Activated CD4-positive, alpha-beta T cell treated with anti-CD3 and anti-CD28 coated beads, Interleukin-2, amount 10 ng/mL, durations not matched to agents 7 days and 5 days (primary cell): ENCODE results near the gene ATXN1. TPM values are rescaled to one million over a fixed set of nuclear protein-coding genes. Genes with fewer than 3 reads are reported as not detected.

Experiments used
- CTCF ChIA-PET: fragments of 350-600 bp; sonication (Branson Sonifier 250); formaldehyde crosslinking; loops from one replicate; lab custom pipeline; 2021; ENCODE audit warnings: antibody characterized with exemption; lab: Charles Lee
- POLR2A ChIA-PET: fragments of 350-600 bp; sonication (Branson Sonifier 250); formaldehyde crosslinking; loops from one replicate; lab custom pipeline; 2021; ENCODE audit warnings: antibody characterized with exemption; lab: Charles Lee
- DNase-seq: peaks from one replicate; pipeline ENCODE4 v3.0.0-alpha.2; 2020
- H3K27ac Mint-ChIP-seq: one replicate; pipeline ENCODE4 v1.8.0; 2021; ENCODE audit warnings: mild to moderate bottlenecking, moderate library complexity, mixed read lengths
- H3K27me3 Mint-ChIP-seq: one replicate; pipeline ENCODE4 v1.8.0; 2021; ENCODE audit warnings: mixed read lengths
- H3K36me3 Mint-ChIP-seq: one replicate; pipeline ENCODE4 v1.8.0; 2021; ENCODE audit warnings: low read depth, mixed read lengths
- H3K4me1 Mint-ChIP-seq: one replicate; pipeline ENCODE4 v1.8.0; 2021; ENCODE audit warnings: mixed read lengths
- H3K4me3 Mint-ChIP-seq: one replicate; pipeline ENCODE4 v1.8.0; 2021; ENCODE audit warnings: mild to moderate bottlenecking, moderate library complexity, mixed read lengths
- H3K9me3 Mint-ChIP-seq: one replicate; pipeline ENCODE4 v1.8.0; 2021; ENCODE audit warnings: mixed read lengths
- total RNA-seq, 2 experiments: library from RNA; stranded (reverse); gene quantifications; one replicate each; pipeline ENCODE4 v1.2.3, GENCODE V29; 2021

The ATXN1 gene
- total RNA-seq, 2 experiments from 2014 or later, result 36.0 to 40.4 TPM

DNA sequence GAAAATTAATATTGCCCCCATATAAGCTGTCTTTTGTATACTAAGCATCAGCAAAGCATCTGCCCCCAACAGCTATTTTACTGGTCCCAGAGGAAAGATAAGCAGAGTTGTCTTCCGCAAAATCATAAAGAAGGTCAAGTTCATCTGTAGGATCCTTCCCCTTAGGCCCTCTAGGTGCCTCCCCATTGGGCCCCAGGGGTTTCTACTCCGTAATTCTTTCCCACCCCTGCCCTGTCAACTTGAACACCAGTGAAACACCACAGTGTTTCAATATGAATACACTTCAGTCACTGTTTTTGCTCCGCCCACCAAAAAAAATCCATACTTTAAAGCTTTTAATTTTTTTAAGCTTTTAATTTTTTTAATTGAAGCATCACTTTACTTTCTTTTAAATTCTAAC is 159.2 kb downstream of the ATXN1 start:
- no peaks in the 10 kb centered on the region for H3K9me3 Mint-ChIP-seq
- no peak overlapping the region for H3K27ac Mint-ChIP-seq
- ChIA-PET POLR2A (interaction anchor here (1.0 kb wide), 1 partner anchor 50 kb away, joined by 3 read pairs; no protein-coding TSS in a partner anchor), CTCF (interaction anchor here (0.5 to 0.6 kb wide), 2 partner anchors 21 to 347 kb away, joined by 3 read pairs; no protein-coding TSS in a partner anchor)
- no peak overlapping the region for H3K4me3 Mint-ChIP-seq
- peaks cover 18% of the 10 kb centered on the region for H3K36me3 Mint-ChIP-seq
- peaks cover 27% of the 10 kb centered on the region for H3K4me1 Mint-ChIP-seq
- no peaks in the 10 kb centered on the region for H3K27me3 Mint-ChIP-seq
- no peak for DNase-seq

DNA sequence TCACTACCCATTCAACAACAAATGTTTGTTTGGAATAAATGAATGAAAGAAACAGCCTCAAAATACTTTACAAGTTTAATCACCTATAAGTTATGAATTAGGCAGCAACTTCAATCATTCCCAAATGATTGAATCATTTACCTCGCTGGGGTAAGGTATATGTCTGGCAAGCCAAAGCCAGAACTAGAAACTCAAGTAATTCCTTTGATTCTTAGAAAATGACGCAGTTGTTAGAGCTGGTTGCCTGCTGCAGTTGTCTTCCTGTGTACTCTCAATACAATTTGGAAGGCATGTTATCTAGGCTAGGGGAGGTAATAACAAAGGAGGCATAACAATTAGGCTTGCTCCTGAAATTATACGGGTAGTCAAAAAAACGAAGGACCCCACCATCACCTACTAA is 160.6 kb downstream of the ATXN1 start:
- POLR2A ChIA-PET, result no interaction called here

DNA sequence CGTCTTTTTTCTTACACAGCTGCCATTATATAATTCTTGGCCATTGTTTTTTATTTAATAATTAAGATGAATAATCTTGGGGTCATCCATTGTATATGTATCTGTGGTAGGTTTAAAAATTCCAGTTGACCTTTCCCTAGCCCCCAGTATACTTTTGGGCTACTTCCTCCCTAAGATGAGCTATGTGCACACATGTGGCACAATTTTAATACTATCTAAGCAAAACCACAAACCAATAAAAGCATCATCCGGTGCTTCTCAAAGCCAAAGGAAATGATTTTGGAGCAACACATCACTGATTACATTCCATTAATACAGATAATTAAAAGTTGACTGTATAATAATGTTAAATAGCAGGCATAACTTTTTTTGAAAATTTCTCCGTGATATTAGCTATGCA is 161.2 kb downstream of the ATXN1 start:
- CTCF ChIA-PET, result interaction anchor here (0.5 to 1.5 kb wide), 2 partner anchors 171 to 191 kb away, joined by 3 to 4 read pairs; no protein-coding TSS in a partner anchor
- H3K4me1 Mint-ChIP-seq, result peaks cover 27% of the 10 kb centered on the region
- H3K9me3 Mint-ChIP-seq, result no peaks in the 10 kb centered on the region

More for the DNA sequence above, 160.6 kb downstream of the ATXN1 start:
- no peaks in the 10 kb centered on the region for H3K9me3 Mint-ChIP-seq
- CTCF ChIA-PET, result interaction anchor here (0.5 to 1.5 kb wide), 2 partner anchors 170 to 192 kb away, joined by 3 to 4 read pairs; no protein-coding TSS in a partner anchor
- peaks cover 18% of the 10 kb centered on the region for H3K36me3 Mint-ChIP-seq
- H3K4me3 Mint-ChIP-seq, result no peak overlapping the region
- no peak for DNase-seq
- H3K27me3 Mint-ChIP-seq, result no peaks in the 10 kb centered on the region
- no peak overlapping the region for H3K27ac Mint-ChIP-seq
- H3K4me1 Mint-ChIP-seq, result peaks cover 27% of the 10 kb centered on the region

DNA sequence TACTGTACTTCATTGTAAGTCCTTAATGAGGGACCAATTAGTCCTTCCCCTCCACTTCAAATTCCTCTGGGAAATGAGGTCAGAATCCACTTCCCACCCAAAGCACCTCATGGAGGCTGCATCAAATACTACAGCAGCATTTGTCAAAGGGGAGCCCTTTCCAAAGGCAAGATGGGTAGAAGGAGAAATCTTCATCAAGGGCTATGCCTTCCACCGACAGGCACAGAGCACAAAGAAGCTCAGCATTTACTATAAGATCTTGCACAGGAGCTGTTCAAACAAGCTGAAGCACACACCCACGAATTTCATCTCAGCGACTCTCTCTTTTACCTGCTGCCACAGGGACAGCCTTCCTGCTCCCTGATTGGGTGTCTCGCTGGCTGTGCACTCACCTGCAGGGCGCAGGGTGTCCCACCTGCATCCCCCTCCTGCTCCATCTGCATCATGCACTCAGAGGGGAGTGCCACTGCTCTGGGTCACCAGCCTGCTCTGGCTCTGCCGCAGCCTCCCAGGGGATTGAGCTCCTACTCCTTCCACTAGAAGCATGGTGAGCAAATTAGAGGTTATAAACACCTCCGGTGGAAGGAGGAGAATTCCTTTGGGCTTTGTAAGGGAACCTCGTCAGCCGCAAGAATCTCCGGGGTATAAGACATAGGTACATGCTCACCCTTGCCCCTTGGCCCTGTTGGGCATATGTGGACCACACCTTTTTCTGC is 164.5 kb downstream of the ATXN1 start:
- DNase-seq, result no peak

More for the DNA sequence above, 161.2 kb downstream of the ATXN1 start:
- POLR2A ChIA-PET, result no interaction called here
- no peaks in the 10 kb centered on the region for H3K27me3 Mint-ChIP-seq
- peaks cover 18% of the 10 kb centered on the region for H3K36me3 Mint-ChIP-seq
- DNase-seq, result no peak
- no peak overlapping the region for H3K27ac Mint-ChIP-seq
- no peak overlapping the region for H3K4me3 Mint-ChIP-seq

DNA sequence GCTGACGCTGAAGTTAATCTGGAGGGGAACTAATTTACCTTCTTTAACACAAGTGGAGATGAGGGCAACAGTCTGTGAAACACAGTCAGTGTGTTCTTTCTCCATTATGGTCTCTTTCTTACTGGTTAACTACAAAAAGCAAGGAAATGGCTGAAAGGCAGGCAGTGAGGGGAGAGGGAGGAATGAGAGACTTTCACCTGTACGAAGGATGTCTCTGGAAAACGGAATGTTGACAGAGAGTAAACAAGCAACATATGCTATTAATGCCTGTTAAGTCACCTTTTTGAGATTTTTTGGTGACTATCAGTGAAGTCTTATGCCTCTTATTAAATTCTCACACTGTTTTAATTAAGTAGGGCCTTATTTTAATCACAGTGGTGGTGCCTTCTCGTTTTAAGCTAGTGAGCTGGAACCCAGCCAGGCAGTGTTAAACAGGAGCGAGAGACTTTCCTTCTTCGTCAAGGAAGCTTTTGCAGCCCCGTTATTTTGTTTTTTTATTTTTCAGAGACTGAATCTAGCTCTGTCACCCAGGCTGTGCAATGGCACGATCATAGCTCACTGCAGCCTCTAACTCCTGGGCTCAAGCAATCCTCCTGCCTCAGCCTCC is 165.6 kb downstream of the ATXN1 start:
- H3K4me3 Mint-ChIP-seq, result no peak overlapping the region
- DNase-seq, result no peak
- H3K9me3 Mint-ChIP-seq, result peaks cover 5% of the 10 kb centered on the region
- ChIA-PET POLR2A (no interaction called here), CTCF (interaction anchor here (1.4 kb wide), 1 partner anchor 15 kb away, joined by 5 read pairs; no protein-coding TSS in a partner anchor)
- peaks cover 15% of the 10 kb centered on the region for H3K4me1 Mint-ChIP-seq
- H3K27ac Mint-ChIP-seq, result no peak overlapping the region
- no peaks in the 10 kb centered on the region for H3K27me3 Mint-ChIP-seq
- peaks cover 3% of the 10 kb centered on the region for H3K36me3 Mint-ChIP-seq

More for the DNA sequence above, 164.5 kb downstream of the ATXN1 start:
- H3K36me3 Mint-ChIP-seq, result peaks cover 5% of the 10 kb centered on the region
- no peaks in the 10 kb centered on the region for H3K27me3 Mint-ChIP-seq
- peaks cover 20% of the 10 kb centered on the region for H3K4me1 Mint-ChIP-seq
- POLR2A ChIA-PET, result no interaction called here
- H3K4me3 Mint-ChIP-seq, result no peak overlapping the region
- H3K9me3 Mint-ChIP-seq, result peaks cover 5% of the 10 kb centered on the region
- H3K27ac Mint-ChIP-seq, result no peak overlapping the region
- CTCF ChIA-PET, result interaction anchor here (0.7 to 1.4 kb wide), 3 partner anchors 16 to 151 kb away, joined by 3 to 5 read pairs (median 3); no protein-coding TSS in a partner anchor

DNA sequence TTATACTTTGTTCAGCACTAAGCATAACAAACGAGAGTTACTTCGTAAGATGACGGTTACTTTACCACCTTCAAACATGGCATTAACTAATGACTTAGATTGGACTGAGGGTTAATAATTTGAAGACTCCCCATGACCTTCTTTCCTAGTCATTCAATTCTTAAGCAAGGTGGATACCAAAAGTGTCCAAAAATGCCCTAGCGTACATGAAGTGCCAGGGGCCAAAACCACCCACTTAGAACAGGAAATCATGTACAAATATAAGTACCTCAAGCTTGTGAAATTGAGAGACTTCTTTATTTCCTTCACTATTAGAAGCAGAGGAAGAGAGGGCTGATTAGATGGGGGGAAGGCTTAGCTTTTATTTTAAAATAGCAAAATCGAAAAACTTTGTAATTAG is 166.4 kb downstream of the ATXN1 start:
- DNase-seq, result no peak
- Mint-ChIP-seq H3K4me1 (peaks cover 8% of the 10 kb centered on the region), H3K4me3 (no peak overlapping the region), H3K27me3 (no peaks in the 10 kb centered on the region), H3K36me3 (peaks cover 3% of the 10 kb centered on the region), H3K27ac (no peak overlapping the region), H3K9me3 (peaks cover 5% of the 10 kb centered on the region)
- POLR2A ChIA-PET, result no interaction called here
- CTCF ChIA-PET, result no interaction called here

DNA sequence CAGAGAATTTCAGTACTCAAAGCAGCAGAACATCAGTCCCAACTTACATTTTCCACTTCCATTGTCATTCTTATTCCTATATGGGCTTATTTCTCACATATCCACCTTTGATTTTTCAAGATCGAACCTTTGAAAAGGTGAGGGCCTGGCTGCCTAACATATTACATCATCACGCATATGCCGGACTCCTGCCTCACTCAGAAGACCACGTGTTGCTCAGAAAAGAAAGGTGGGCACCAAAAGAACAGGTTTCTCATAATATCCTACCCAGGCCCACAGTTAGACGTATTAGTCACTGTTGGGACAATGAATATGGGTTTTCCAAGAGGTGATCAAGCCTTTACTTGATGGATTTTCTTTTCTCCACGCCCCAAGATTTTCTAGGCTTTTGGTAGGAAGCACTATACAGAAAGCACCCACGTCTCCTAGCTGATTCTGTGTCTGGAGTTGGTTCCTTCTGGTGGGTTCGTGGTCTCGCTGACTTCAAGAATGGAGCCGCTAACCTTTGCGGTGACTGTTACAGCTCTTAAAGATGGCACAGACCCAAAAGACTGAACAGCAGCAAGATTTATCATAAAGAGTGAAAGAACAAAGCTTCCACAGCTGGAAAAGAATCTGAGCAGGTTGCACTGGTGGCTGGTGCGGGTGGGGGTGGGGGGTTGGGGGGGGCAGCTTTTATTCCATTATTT is 168.9 kb downstream of the ATXN1 start:
- Mint-ChIP-seq H3K4me1 (peaks cover 8% of the 10 kb centered on the region), H3K9me3 (peaks cover 5% of the 10 kb centered on the region), H3K27ac (no peak overlapping the region), H3K4me3 (no peak overlapping the region), H3K36me3 (peaks cover 1% of the 10 kb centered on the region), H3K27me3 (no peaks in the 10 kb centered on the region)
- no peak for DNase-seq
- CTCF ChIA-PET, result no interaction called here
- POLR2A ChIA-PET, result no interaction called here

DNA sequence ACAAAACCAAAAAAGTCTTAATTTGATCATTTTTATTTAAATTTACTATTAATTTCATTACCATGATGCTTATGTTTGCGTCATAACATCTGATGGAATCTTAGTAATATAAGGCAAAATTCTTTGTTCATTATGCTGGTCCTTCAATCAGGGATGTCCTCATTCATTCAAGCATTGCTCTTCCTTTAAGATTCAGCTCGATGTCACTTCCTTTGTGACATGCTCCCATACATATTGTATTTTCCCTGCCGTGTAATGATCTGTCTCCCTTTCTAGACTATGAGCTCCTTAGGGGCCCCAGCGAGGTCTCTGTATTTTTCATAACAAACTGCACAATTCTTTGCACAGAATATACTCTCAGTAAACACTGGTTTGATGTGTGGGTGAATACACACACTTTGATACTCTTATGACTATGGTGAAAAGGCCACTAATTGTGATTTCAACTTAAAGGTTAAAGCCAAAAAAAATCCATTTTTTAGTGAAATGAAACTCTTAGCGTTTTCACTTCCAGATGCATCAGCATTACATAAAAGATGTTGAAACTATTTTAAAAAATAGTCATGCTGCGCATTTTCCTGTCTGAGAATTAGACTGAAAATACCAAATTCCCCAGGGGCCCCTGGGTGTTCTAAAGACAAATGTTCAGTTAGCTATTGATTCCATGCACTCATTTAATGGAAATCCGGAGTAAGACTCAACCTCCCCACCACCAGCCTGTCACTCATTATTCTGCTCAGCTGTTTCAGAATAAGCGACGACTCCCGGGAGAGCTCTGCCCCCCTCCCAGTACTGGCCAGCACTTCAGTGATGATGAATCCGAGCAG is 169.7 kb downstream of the ATXN1 start:
- ChIA-PET POLR2A (no interaction called here), CTCF (no interaction called here)
- H3K9me3 Mint-ChIP-seq, result peaks cover 5% of the 10 kb centered on the region
- H3K27ac Mint-ChIP-seq, result no peak overlapping the region
- no peak for DNase-seq
- H3K36me3 Mint-ChIP-seq, result peaks cover 1% of the 10 kb centered on the region
- H3K27me3 Mint-ChIP-seq, result no peaks in the 10 kb centered on the region
- no peak overlapping the region for H3K4me3 Mint-ChIP-seq
- H3K4me1 Mint-ChIP-seq, result peaks cover 8% of the 10 kb centered on the region

DNA sequence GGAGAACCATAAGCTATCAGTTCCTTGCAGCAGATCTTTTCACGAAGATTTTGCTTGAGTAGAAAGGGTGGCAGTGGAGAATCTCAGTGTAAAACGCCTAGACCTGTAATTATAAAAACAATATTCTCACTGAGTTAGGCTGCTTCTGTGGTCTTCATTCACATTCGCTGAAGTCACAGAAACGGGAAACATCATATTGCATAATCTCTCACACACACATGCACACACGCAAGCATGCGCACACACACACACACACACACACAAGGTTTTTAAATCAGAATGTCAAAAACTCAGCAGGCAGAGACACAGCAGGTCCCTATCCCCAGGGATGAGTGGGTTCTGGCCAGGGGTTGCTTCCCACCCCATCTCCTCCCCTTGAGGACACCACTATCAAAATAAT is 175.5 kb downstream of the ATXN1 start:
- peaks cover 8% of the 10 kb centered on the region for H3K4me1 Mint-ChIP-seq
- H3K27me3 Mint-ChIP-seq, result no peaks in the 10 kb centered on the region
- POLR2A ChIA-PET, result no interaction called here
- no peak overlapping the region for H3K27ac Mint-ChIP-seq
- no peaks in the 10 kb centered on the region for H3K9me3 Mint-ChIP-seq
- H3K36me3 Mint-ChIP-seq, result peaks cover 29% of the 10 kb centered on the region
- CTCF ChIA-PET, result no interaction called here
- H3K4me3 Mint-ChIP-seq, result no peak overlapping the region
- no peak for DNase-seq

DNA sequence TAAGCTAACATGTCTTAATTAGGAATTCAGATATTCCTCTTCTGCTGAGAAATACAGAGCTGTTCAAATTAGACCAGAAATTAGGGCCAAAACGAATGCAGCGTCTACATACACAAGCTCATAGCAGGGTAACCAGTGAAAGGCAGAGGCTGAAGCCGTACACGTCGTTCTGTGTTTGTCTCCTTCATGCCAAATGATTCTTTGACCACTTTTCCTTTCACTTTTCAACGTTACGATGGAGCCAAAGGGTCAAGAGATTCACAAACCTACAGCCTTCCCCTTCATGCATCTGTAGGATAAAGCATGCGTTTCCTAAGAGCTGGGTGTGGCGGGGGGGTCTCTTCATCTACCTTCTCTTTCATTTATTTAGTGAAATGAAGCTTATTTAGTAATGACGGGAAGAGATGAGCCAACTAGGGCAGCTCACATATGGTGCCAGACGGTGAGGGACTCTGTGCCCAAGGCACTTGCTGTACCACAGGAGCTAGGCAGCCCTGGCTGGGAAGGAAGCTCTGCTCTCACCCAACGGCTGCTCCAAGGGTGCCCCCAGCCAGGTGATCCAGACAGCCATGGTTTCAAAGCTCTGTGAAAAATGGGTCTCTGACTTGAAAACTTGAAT is 178.0 kb downstream of the ATXN1 start:
- H3K36me3 Mint-ChIP-seq, result peaks cover 29% of the 10 kb centered on the region
- no peaks in the 10 kb centered on the region for H3K9me3 Mint-ChIP-seq
- no peak overlapping the region for H3K4me3 Mint-ChIP-seq
- no peak for DNase-seq
- no peaks in the 10 kb centered on the region for H3K27me3 Mint-ChIP-seq
- no peak overlapping the region for H3K27ac Mint-ChIP-seq
- peaks cover 8% of the 10 kb centered on the region for H3K4me1 Mint-ChIP-seq
- POLR2A ChIA-PET, result no interaction called here
- CTCF ChIA-PET, result interaction anchor here (0.9 kb wide), 1 partner anchor 15 kb away, joined by 3 read pairs; no protein-coding TSS in a partner anchor

DNA sequence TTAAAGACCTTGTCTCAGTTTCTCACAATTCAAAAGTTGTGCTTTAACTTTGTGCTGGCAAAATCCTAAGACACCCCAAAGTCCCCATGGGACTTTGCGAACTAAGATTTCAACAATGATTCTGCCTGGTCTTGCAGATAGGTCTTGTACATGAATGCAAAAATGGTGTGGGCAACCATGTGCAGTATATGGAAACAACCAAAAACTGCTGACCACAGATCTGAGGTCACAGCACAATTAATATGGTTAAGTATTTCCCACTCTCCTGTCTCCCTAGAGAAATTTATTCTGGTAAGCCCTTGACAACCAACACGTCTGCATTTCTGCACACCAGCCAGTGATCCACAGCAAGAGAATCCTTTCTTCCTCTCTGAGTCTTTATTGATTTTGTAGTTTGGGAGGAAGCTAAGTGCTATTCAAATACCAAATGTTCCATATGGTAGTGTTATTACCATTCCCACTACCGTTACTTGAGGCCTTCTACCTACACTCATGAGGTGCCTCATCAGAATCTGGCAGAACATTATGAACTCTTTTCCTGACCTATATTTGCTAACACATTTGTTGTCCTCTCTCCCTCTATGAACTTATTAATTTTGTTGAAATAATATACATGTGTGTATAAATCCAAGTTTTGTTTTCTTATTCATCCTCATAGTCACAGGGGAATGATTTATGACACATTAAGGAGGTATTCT is 178.7 kb downstream of the ATXN1 start:
- no peaks in the 10 kb centered on the region for H3K9me3 Mint-ChIP-seq
- peaks cover 8% of the 10 kb centered on the region for H3K4me1 Mint-ChIP-seq
- no peak for DNase-seq
- H3K36me3 Mint-ChIP-seq, result peaks cover 30% of the 10 kb centered on the region
- H3K27ac Mint-ChIP-seq, result no peak overlapping the region
- H3K27me3 Mint-ChIP-seq, result no peaks in the 10 kb centered on the region
- CTCF ChIA-PET, result no interaction called here
- POLR2A ChIA-PET, result no interaction called here
- H3K4me3 Mint-ChIP-seq, result no peak overlapping the region
